Measurements from ENCODE around the gene CMPK2.

Gene CMPK2

DNA sequence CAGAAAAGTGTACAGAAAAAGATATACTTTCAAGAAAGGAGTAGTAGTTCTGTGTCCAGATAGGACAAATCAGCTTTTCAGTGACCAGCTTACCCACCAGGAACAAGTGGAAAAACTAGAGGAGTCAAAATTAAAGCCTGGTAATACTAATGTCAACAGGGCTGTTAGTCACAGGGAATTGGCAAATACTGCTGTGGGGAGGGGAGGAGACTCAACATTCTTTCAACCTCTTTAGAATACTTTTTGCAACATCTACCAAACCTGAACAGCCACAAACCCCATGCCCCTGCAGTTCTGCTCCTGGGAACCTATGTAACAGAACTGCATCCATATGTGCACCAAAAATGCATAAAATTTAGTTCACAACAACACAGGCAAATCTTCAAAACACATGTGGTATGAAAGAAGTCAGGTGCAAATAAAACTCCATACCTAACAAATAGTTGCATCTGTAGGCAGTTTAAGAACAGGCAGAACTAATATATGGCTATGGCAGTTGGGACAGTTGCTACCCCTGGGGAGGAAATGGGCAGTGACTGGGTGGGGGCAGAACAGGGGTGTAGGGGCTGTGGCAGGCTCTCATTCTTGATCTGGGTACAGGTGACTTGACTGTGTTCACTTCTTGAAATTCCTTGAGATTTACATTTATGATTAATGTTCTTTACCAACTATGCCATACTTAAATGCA is 9.7 kb downstream of the CMPK2 start:
- TF ChIP-seq CTCF (IDR thresholded peaks at IDR 0.05; ENCODE audit: insufficient read depth, missing control alignments): no peak
- no peak for DNase-seq (ENCODE audit: insufficient read length, low spot score)
- FAIRE-seq: no peak

- TF ChIP-seq CTCF (IDR thresholded peaks at IDR 0.05; ENCODE audit: insufficient read depth, missing control alignments): no peak
- no peak for FAIRE-seq
Measured at GRCh38 chr2:6854416-6854815, 11.3 kb downstream of the CMPK2 start.

GRCh38 chr2:6852195-6852594 is 13.5 kb downstream of the CMPK2 start:
- DNase-seq (ENCODE audit: insufficient read length, low spot score): no peak
- FAIRE-seq: no peak
- TF ChIP-seq CTCF (IDR thresholded peaks at IDR 0.05; ENCODE audit: insufficient read depth, missing control alignments): no peak

More at GRCh38 chr2:6854416-6854815, 11.3 kb downstream of the CMPK2 start:
- DNase-seq (ENCODE audit: insufficient read length, low spot score): no peak

- FAIRE-seq: no peak
- DNase-seq (ENCODE audit: insufficient read length, low spot score): no peak
- TF ChIP-seq CTCF (IDR thresholded peaks at IDR 0.05; ENCODE audit: insufficient read depth, missing control alignments): no peak
Measured at GRCh38 chr2:6846967-6847681, 18.6 kb downstream of the CMPK2 start.

DNA sequence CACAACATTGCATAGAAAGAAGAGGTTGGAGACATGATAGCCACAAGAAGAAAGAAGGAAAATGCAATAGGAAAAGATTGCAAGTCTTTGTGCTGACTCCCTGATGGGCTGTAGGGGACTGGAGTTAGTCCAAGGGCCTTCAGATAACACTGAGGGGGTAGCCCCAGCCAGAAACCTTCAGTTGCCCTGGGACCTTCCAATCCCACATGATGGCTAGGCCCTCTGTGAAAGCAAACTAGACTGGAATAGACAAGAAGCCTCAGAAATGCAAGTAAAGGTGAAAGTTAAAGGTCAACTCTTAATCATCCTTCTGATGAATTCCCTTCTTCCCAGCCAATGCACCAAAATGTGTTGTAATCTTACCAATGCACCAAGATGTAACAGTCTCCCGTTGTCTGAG is 19.2 kb downstream of the CMPK2 start:
- no peak for DNase-seq (ENCODE audit: insufficient read length, low spot score)
- FAIRE-seq: no peak
- TF ChIP-seq CTCF (IDR thresholded peaks at IDR 0.05; ENCODE audit: insufficient read depth, missing control alignments): no peak

DNA sequence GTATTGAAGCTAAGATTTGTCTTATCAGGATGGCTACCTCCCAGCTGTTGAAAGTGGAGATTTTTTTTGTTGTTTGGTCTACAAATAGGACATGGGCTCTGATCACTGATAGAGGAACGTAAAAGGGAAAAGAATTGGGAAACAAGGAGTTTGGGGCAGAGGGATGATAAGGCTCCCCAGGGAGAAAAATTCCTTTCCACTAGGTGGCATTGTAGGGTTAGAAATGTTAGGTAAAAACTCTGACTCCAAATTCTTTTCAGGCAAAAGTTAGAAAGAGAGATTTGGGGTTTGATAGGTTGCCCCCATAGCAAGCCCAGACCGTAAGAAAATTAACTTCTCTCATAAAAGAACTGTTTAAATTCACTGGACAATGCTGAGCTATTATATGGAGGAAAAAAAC is 19.8 kb downstream of the CMPK2 start:
- no peak for TF ChIP-seq CTCF (IDR thresholded peaks at IDR 0.05; ENCODE audit: insufficient read depth, missing control alignments)
- FAIRE-seq (no peak), DNase-seq (ENCODE audit: insufficient read length, low spot score) (no peak)

DNA sequence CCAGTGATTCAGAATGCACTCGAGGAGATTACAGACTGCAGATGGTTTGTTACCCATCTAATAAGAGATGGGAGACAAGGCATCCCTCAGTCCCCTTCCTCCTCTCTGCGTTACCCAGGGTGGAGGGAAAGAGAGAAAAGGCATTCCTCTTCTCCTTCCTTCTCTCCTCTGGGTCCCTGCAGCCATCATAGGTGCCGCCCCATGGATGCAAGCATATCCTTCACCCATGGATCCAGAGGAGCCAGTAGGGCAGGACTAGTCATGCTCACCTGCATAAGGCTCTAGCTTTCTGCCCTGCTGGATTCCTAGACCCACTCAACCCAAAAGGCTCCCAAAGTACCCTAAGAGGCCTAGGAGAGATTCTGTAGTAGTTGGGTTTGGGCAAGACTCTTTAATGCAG is 20.4 kb downstream of the CMPK2 start:
- DNase-seq (ENCODE audit: insufficient read length, low spot score): no peak
- FAIRE-seq: no peak

More for the DNA sequence above, 20.4 kb downstream of the CMPK2 start:
- TF ChIP-seq CTCF (IDR thresholded peaks at IDR 0.05; ENCODE audit: insufficient read depth, missing control alignments): no peak
